GM12878 (cell line): ENCODE measurements around the gene MAPK1. TPM values are rescaled to one million over a fixed set of nuclear protein-coding genes. Genes with fewer than 3 reads are reported as not detected.

Experiments
- ATAC-seq: fragments of 200-7000 bp; cut with Tn5 transposase; 3 replicates; pipeline ENCODE4 v1.9.1; 2020; ENCODE audit warnings: mild to moderate bottlenecking, moderate library complexity
- BruUV-seq: library from RNA; stranded (reverse); fragments of 400-500 nt; replicated peaks from 2 replicates; lab custom pipeline; 2021; lab: Mats Ljungman, UMichigan
- CTCF ChIA-PET: fragments of 300-600 bp; sonication (Branson Sonifier 250); formaldehyde crosslinking; extraction: SDS; loops from one replicate; lab custom pipeline; 2021; ENCODE audit warnings: inconsistent platforms; lab: Yijun Ruan, JAX
- POLR2A ChIA-PET: fragments of 350-600 bp; formaldehyde crosslinking; extraction: SDS; loops from one replicate; lab custom pipeline; 2021; ENCODE audit warnings: inconsistent platforms; lab: Charles Lee
- RAD21 ChIA-PET: fragments of 300-600 bp; sonication (Branson Sonifier 250); formaldehyde crosslinking; loops from one replicate; lab custom pipeline; 2023; ENCODE audit warnings: antibody characterized with exemption; ENCODE audit not compliant: unreplicated experiment; lab: Charles Lee
- SMC1A ChIA-PET: fragments of 300-600 bp; sonication (Branson Sonifier 250); formaldehyde crosslinking; loops from one replicate; lab custom pipeline; 2023; ENCODE audit not compliant: unreplicated experiment, uncharacterized antibody; lab: Charles Lee
- DNase-seq: peaks from one replicate; pipeline ENCODE4 v3.0.0-alpha.2; 2011; ENCODE audit warnings: low read depth, low spot score
- FAIRE-seq: peaks from 3 replicates; lab custom pipeline; 2011; peaks lifted over from hg19 to GRCh38; lab: Jason Lieb, UNC
- H2AFZ ChIP-seq: 2 replicates; pipeline ENCODE4 v1.6.0; 2011; ENCODE audit warnings: low read depth, low read length, control low read depth; ENCODE audit not compliant: control insufficient read depth
- H3K27ac ChIP-seq: 2 replicates; pipeline ENCODE4 v1.5.1; 2011; ENCODE audit warnings: control low read depth; ENCODE audit not compliant: control insufficient read depth, insufficient read depth
- H3K27me3 ChIP-seq, 2 experiments: replicated peaks in 1 of 2; 2 replicates each; pipeline versions ENCODE4 v1.6.0 to v1.6.1; 2011; ENCODE audit warnings: low read length in 1 of 2; ENCODE audit not compliant: control insufficient read depth in 2 of 2, insufficient read depth in 2 of 2
- H3K36me3 ChIP-seq, 2 experiments: 2 replicates each; pipeline ENCODE4 v1.5.1; 2011; ENCODE audit warnings: low read length in 1 of 2; ENCODE audit not compliant: control insufficient read depth in 2 of 2, insufficient read depth in 2 of 2
- H3K4me1 ChIP-seq: 2 replicates; pipeline ENCODE4 v1.6.1; 2011; ENCODE audit warnings: mild to moderate bottlenecking, low read length, moderate library complexity, mixed read lengths; ENCODE audit not compliant: control insufficient read depth, insufficient read depth
- H3K4me2 ChIP-seq: 2 replicates; pipeline ENCODE4 v1.6.0; 2011; ENCODE audit warnings: control low read depth; ENCODE audit not compliant: control insufficient read depth, insufficient read depth
- H3K4me3 ChIP-seq: fragments of 200-600 bp; sonication (generic); 2 replicates; pipeline ENCODE4 v1.5.1; 2016
- H3K79me2 ChIP-seq: 2 replicates; pipeline ENCODE4 v1.6.0; 2011; ENCODE audit warnings: low read length; ENCODE audit not compliant: control insufficient read depth, insufficient read depth
- H3K9ac ChIP-seq: 2 replicates; pipeline ENCODE4 v1.8.0; 2011; ENCODE audit warnings: low read length, control low read depth, mixed read lengths; ENCODE audit not compliant: control insufficient read depth, insufficient read depth
- H3K9me3 ChIP-seq: replicated peaks from 3 replicates; pipeline ENCODE4 v1.5.1; 2011; ENCODE audit warnings: mild to moderate bottlenecking, low read length; ENCODE audit not compliant: control insufficient read depth, insufficient read depth
- H4K20me1 ChIP-seq: 2 replicates; pipeline ENCODE4 v1.6.0; 2011; ENCODE audit not compliant: control insufficient read depth, insufficient read depth
- CUX1 ChIP-seq: IDR thresholded peaks from 2 replicates; pipeline ENCODE4 v1.6.1; 2012; ENCODE audit warnings: improper control_type of control experiment, low read depth, low read length; ENCODE audit not compliant: insufficient replicate concordance
- SREBF2 ChIP-seq: IDR thresholded peaks from 2 replicates; pipeline ENCODE4 v1.6.1; 2012; ENCODE audit warnings: mild to moderate bottlenecking, low read length
- TCF7 ChIP-seq: IDR thresholded peaks from 2 replicates; pipeline ENCODE4 v1.6.1; 2014; ENCODE audit warnings: antibody characterized with exemption, borderline replicate concordance
- WGBS: methylation state at CpG from one replicate; pipeline ENCODE4 v1.1.6; 2016; ENCODE audit warnings: low lambda C conversion rate; ENCODE audit not compliant: insufficient replicate concordance, insufficient coverage; ENCODE audit errors: missing lambda C conversion rate; 5-methylcytosine and 5-hydroxymethylcytosine counted together
- in situ Hi-C: fragments of 300-500 bp; cut with MboI; formaldehyde crosslinking; loops from 9 replicates; pipeline ENCODE4 v1.14.3; 2018; ENCODE audit warnings: mixed read lengths
- intact Hi-C: fragments of 100-400 bp; cut with micrococcal nuclease; formaldehyde crosslinking; loops from one replicate; pipeline ENCODE4 v1.14.2; 2022; ENCODE audit not compliant: unreplicated experiment
- polyA plus RNA-seq, 11 experiments: library from polyadenylated mRNA; depleted of rRNA in 4 of 11; unstranded in 6 of 11; stranded (reverse) in 5 of 11; fragments of >200 nt; fragmentation: Nextera tagmentation in 4 of 11; fragmentation: Illumina TruSeq in 1 of 11; extraction: Ambion mirVana in 4 of 11; extraction: Trizol in 1 of 11; gene quantifications; 1 replicate in 1 of 11; 2 replicates in 10 of 11; pipeline versions ENCODE4 v1.2.1 to v1.2.3, GENCODE V29; 2011 to 2016; ENCODE audit warnings: inconsistent platforms in 2 of 11, missing spikeins in 2 of 11, low read depth in 1 of 11
- total RNA-seq, 4 experiments: library from RNA; depleted of rRNA in 3 of 4; stranded (reverse); fragments of >200 nt in 3 of 4; fragmentation: Illumina TruSeq in 1 of 4; extraction: Trizol in 1 of 4; gene quantifications; 2 replicates each; pipeline versions ENCODE4 v1.2.1 to v1.2.3, GENCODE V29; 2013 to 2021

Gene MAPK1
- total and polyA plus RNA-seq, 10 of the 15 experiments (the other 5 are each of a cell fraction or from before 2014, with no cell fraction given): 7.0 to 123 (median 58.4) TPM

- DNase-seq: no peak
- Histone ChIP-seq H4K20me1 (no peaks in the 10 kb centered on the region), H3K27ac (no peak overlapping the region), H3K79me2 (no peaks in the 10 kb centered on the region), H2AFZ (no peak overlapping the region), H3K36me3 (no peaks in the 10 kb centered on the region), H3K4me3 (no peak overlapping the region)
- POLR2A ChIA-PET: no interaction called here
- CTCF ChIA-PET: no interaction called here
- TF ChIP-seq CUX1 (no peak), SREBF2 (no peak), TCF7 (no peak)
- TF ChIP-seq, all 136 proteins: peak for 0
- in situ Hi-C loops (no loop called here), intact Hi-C loops (no loop called here)
- no peaks in the 10 kb centered on the region for H3K4me1 ChIP-seq
- H3K27me3 ChIP-seq: peaks cover 0 to 2% of the 10 kb centered on the region in 2 experiments; a peak in 2 of 4 replicates
- FAIRE-seq (no peak), ATAC-seq (no peak)
- BruUV-seq: no TSS peak
- no peaks in the 10 kb centered on the region for H3K9me3 ChIP-seq
- RAD21 ChIA-PET: no interaction called here
- SMC1A ChIA-PET: interaction anchor here (0.6 kb wide), 1 partner anchor 38 kb away, joined by 3 read pairs; no protein-coding TSS in a partner anchor
- H3K9ac ChIP-seq: no peak overlapping the region
- 37% methylated on average over 10 of the region's 10 CpGs for WGBS
- H3K4me2 ChIP-seq: no peak overlapping the region
Measured at GRCh38 chr22:21881841-21882753, 14.7 kb upstream of the MAPK1 start.
